Measurements from ENCODE around the gene TRAF3IP3.

DNA sequence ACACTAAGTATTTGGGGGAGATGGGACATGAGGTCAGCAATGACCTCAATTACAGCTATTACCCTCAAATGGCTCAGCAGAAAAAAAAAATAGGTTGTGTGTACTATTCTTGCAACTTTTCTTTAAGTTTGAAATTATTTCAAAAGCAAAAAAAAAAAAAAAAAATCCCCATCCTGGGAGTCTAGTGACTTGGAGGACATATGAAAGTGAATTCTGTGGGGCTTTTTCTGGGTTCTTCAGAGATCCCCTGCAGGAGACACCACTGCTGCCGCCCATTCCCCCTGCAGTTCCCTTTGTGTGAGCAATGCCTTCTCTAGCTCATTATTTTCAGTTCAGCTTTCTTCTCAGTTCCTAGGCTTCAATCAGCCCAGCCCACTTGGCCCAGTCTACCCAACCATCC is 34.5 kb upstream of the TRAF3IP3 start:
- TF ChIP-seq EP300 (IDR thresholded peaks at IDR 0.05; ENCODE audit: borderline replicate concordance): no peak
- no peak for TF ChIP-seq CEBPB (IDR thresholded peaks at IDR 0.05)
- TF ChIP-seq, protein P1, sequence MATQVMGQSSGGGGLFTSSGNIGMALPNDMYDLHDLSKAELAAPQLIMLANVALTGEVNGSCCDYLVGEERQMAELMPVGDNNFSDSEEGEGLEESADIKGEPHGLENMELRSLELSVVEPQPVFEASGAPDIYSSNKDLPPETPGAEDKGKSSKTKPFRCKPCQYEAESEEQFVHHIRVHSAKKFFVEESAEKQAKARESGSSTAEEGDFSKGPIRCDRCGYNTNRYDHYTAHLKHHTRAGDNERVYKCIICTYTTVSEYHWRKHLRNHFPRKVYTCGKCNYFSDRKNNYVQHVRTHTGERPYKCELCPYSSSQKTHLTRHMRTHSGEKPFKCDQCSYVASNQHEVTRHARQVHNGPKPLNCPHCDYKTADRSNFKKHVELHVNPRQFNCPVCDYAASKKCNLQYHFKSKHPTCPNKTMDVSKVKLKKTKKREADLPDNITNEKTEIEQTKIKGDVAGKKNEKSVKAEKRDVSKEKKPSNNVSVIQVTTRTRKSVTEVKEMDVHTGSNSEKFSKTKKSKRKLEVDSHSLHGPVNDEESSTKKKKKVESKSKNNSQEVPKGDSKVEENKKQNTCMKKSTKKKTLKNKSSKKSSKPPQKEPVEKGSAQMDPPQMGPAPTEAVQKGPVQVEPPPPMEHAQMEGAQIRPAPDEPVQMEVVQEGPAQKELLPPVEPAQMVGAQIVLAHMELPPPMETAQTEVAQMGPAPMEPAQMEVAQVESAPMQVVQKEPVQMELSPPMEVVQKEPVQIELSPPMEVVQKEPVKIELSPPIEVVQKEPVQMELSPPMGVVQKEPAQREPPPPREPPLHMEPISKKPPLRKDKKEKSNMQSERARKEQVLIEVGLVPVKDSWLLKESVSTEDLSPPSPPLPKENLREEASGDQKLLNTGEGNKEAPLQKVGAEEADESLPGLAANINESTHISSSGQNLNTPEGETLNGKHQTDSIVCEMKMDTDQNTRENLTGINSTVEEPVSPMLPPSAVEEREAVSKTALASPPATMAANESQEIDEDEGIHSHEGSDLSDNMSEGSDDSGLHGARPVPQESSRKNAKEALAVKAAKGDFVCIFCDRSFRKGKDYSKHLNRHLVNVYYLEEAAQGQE (IDR thresholded peaks at IDR 0.05; ENCODE audit: low read depth): no peak
- no peak for TF ChIP-seq EGR1 (IDR thresholded peaks at IDR 0.05)
- TF ChIP-seq YY1 (IDR thresholded peaks at IDR 0.05; ENCODE audit: low read depth): no peak
- no peak for TF ChIP-seq TAF1 (IDR thresholded peaks at IDR 0.05; ENCODE audit: low read depth)
- TF ChIP-seq ZBTB7A (IDR thresholded peaks at IDR 0.05; ENCODE audit: low read depth): no peak
- no peak for TF ChIP-seq RAD21 (IDR thresholded peaks at IDR 0.05; ENCODE audit: low read depth)
- TF ChIP-seq CREB1 (IDR thresholded peaks at IDR 0.05; ENCODE audit: low read depth): no peak
- TF ChIP-seq FOXM1 (IDR thresholded peaks at IDR 0.05; ENCODE audit: borderline replicate concordance, low read depth): no peak
- no peak for TF ChIP-seq USF1 (IDR thresholded peaks at IDR 0.05)
